NCI-H1105 (cell line): ENCODE data around the gene NCK2.
A peak's percentile ranks its signal among the peaks of the same experiment; 100 is the strongest.

Experiments
- DNase-seq: peaks from one replicate; lab custom pipeline; 2025; lab: John Stamatoyannopoulos, UW

The NCK2 gene

DNA sequence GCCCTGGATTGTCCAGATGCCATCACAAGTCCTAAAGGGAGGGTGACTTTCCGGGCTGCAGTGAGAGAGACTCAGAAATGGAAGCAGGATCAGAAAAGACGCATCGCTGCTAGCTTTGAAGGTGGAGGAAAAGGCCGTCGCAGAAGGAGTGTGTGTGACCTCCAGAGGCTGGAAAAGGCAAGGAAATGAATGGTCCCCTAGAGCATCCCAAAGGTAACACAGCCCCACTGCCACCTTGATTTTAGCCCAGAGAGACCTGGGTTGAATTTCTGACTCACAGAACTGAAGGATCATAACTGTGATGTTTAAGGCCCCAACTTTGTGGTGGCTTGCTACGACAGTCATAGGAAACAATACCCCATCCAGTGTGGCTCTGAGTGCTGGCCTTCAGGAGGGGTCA lies 8.6 kb upstream of the NCK2 start:
- no peak for DNase-seq

DNA sequence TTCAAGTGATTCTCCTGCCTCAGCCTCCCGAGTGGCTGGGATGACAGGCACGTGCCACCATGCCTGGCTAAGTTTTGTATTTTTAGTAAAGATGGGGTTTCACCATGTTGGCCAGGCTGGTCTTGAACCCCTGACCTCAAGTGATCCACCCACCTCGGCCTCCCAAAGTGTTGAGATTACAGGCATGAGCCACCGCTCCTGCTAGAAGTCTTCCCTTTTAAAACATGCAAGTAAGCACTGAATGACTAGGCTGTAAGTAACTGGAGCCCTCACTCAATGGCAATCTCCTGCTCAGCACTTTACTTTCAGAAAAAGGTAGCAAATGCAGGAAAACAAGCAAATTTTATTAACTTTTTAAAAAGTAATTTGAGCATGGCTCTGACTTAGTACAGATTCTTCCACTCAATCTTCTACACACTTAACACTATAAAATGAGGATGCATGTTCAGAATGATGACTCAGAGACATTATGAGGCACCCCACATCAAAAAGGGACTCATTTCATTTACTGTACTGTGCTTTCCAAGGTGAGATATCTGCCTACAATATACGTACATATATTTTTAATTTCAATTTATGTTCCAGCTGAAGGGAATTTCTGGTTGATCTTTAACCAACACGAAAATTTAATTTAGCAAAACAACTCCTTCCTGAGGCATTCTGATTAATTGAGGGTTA lies 6.6 kb upstream of the NCK2 start:
- no peak for DNase-seq

DNA sequence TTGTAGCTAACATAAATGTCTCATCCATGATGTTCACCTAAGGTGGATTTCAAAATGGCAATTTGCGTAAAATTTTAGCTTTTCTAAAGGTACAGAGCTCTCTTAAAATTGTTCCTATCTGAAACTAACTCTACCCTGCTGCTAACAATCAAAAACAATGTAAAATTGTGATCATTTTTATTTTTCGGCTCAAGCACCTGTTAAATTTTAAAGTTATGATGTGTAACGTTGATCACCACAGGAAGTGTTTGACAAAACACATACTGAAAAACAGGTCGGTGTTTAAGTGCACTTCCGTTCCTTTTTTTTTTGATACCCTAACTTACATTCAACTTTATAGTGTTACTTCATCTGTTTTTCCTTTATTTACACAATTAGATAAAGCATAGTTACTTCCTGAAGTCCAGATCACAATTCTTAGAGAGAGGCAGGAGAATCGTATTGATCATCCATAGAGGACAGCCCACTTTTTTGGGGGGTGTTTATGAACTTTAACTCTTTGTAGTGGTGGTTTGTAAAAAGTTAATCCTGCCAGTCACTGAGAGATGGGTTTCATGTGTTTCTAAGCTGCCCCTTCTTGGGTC lies 6.0 kb upstream of the NCK2 start:
- no peak for DNase-seq

DNA sequence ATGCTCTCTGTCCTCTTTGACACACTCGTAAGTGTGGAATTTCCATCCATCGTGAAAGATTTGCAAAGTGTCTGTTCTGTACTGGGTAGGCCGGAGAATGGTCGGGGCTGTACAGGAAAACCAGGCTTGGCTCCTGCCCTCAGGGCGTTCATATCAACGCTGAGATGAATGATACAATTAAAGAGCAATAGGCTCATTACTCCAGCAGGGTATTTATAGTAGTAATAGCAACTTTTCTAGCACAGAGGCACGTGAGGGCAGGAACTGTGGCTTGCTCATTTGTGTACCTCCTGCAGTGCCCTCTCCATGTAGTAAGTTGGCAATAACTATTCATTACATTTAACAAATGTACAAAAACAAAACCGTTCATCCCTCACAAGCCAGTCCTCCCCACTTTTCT lies 5.3 kb upstream of the NCK2 start:
- DNase-seq: no peak

DNA sequence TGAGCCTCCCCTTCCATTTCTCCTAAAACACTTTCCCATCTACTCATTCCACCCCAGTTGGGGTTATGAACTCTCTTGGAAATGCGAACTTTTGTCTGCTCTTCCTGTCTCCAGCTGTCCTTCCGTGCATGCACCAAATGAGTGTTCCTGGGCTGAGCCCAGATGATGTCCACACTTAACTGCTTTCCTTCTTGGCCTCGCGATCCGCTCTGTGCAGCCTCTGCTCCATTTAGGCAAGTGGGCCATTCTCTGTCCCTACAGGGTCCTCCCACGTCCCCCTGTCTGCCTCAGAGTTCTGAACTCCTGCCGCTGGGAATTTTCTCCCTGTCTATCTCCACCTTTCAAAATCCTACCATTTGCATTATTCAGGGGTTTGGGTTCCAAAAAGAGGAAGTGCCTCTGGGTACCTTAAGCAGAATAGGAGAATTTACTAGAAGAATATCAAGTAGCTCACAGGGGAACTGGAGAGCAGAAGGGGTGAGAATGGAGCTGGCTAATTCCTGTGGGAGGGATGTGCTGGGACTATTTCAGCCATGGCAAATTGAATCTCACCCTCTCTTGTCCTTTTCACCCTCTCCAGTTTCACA lies 4.7 kb upstream of the NCK2 start:
- DNase-seq: no peak

DNA sequence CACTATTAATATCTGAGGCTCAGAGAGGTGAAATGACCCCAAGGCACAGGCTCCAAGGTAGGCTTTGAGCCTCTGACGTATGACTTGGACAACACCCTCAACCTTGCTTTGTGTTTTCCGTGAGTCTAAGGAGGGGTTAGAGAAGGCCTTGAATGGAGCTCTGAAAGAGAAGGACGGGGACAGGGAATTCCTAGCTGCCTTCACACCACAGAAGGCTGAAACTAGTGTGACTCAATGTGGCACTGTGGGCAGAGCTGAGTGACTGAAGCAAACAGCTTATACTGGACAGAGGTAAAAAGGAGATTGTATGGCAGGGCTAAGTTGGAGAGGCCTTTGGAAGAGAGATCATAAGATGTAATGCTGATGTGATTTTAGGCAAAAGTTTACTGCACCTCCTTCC lies 3.5 kb upstream of the NCK2 start:
- no peak for DNase-seq

DNA sequence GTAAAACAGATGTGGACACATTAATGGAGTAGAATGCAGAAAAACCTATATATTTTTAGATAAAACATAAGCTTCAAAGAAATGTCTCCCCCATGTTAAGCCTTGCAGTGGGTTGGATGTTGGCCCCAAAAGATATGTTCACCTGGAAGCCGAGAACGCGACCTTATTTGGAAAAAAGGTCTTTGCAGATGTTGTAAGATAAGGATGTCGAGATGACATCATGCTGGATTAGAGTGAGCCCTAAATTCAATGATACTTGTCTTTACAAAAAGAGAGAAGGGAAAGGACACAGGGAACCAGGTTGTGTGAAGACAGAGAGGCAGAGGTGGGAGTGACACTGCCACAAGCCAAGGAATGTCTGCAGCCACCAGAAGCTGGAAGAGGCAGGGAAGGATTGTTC lies 3.1 kb upstream of the NCK2 start:
- no peak for DNase-seq

DNA sequence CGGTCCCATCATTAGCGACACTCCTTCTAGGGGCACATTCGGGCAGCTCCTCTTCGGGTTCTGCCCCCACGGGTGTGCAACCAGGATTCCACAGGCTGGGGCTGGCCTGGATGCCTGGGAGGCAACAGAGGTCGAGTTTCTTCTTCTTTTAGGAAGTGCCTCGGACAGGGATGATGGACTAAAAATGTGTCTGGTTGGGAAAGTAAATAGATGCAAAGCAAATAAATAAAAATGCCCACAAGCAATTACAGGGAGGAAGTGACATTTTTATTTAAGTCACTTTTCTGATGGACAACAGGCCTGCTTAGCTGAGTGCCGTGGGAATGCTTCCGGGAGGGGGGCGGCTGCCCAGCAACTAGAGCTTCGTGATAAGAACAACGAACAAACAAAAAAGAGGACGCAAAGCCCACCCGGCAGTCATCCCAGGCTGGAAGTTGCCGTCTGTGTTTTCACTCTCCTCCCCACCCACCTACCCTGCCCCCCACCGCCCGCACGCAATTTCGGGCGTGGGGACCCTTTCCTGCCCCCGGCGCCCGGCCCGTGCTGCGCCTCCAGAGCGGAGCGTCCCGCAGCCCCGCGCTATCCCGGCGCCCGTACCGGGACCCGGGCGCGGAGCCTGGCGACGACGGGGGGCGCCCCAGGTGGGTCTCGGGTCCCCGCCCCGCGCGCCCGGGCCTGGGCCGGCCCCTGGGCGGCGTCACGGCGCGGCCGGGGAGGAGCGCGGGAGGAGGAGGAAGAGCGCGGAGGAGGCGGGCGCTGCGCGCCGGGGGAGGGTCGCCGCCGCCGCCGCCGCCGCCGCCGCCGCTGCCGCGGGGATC lies 412 bp upstream of the NCK2 start:
- peak; percentile 29 for DNase-seq

DNA sequence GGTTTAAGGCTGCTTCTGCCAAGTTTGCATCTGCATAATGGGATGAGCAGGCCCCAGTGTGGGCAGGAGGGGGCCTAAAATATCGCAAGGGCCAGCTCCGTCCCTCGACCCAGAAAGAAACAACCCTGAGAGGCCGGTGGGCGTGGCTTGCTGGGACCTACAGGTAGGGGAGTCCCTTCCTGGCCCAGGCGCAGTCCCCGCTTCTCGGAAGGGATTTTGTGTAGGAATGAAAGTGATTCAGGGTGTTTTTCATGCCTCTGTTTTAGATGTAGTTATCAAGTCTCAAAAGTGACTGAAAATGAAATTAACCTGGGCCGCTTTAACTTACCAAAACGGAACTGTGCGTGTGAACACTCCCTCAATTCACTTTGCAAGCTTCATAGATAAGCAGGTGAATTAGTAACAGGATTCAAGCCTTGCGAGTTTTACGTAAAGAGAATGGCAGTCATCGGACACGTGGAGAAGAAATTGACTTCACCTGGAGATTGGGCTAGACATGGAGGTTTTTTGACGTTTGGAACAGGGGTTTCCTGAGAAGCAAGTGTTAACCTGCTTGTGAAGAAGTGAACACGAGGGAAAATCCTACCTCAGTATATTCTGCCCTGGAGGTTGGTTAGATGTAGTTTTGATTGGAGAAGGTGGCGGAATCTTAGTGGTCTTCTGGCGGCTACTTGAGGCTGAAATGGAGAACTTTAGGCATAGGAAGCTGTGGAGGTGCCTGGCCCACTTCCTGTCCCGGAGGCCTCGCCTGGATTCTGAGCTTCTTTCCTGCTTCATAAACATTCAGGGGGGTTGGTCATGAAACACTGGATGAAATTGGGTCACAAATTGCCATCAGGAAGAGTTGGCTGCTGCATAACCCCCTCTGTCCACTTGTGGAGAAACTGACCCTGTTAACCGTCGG lies 1.7 kb downstream of the NCK2 start:
- DNase-seq: peak; percentile 22

DNA sequence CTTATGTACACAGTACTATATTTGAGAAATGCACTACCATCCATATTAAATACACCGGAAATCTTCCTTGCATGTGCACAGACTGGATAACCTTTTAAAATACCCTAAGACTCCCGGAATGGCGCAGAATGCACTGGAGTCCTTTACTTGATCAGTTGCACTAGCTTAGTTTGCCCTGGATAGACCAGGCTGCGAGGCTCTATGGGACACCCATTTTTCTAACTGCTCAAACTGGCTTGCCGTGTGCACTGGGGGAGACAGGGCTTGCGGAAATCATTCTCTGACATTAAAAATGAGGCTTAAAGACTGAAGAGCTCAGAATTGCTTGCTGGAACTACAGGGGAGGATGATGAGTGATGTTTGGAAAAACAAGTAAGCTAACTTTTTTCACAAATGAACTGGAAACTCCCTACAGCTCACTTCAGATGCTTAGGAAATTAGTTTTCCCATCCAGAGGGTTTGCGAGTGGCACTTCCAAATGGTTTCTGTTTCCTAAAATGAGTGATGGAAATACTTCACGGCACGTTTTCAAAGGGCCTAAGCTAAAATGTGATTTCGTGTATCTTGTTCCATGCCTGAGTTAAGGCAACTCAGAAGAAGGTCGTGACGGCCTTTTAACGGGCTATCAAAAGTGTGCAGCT lies 2.7 kb downstream of the NCK2 start:
- no peak for DNase-seq

DNA sequence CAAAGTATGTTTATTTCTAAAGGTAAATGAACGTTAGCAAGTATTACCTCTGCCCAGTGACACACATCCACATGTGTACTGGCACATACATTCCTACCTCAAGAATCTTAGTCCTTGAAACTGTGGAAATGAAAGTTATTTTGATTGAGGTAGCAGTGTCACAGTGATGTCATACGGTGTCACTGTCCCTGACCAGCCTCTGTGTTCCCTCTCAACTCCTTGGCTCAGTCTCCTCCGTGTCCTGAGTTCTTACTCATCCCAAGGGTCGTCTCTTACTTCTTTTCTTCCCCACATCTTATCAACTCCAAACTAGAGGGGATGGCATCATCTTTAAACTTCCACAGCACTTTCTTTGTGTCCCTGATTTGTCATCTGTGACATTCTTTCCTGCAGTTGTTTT lies 3.3 kb downstream of the NCK2 start:
- no peak for DNase-seq

DNA sequence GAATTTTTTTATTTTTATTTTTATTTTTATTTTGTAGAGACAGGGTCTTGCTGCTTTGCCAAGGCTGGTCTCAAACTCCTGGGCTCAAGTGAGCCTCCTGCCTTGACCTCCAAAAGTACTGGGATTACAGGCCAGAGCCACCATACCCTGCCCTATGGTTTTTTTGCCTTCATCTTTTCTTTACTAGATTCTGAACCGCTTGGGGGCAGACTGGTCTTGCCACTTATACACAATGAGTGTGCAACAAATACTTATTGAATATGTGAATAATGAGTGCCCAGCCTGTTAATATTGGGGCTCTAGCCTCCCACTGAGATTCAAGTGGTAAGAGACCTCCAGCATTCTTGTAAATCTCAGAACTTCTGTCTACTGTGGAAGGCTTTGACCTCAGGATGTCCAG lies 3.9 kb downstream of the NCK2 start:
- DNase-seq: no peak

DNA sequence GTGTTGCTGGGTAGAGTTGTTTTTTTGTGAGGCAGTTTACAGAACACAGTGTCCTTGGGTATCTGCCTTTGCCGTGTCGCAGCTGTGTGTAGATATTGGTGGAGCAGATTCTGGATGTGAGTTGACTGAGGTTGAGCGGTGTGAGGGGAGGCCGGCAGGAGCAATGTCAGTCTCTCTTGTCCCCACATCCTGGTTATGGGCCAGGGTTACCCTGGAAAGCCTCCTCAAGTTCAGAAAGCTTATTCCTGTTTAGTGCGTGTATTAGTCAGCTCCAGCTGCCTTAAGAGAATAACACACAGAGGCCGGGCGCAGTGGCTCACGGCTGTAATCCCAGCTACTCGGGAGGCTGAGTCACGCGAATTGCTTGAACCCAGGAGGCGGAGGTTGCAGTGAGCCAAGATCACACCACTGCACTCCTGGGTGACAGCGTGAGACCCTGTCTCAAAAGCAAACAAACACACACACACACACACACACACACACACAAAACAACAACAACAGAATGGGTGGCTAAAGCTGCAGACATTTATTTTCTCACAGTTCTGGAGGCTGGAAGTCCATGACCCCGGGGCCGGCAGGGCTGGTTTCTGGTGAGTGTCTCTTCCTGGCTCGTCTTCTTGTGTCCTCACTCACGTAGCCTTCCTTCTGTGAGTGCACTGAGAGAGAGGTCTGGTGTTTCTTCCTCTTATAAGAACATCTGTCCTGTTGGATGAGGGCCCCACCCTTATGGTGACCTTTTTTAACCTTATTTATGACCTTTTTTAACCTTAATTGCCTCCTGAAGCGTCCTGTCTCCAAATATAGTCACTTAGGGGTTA lies 5.1 kb downstream of the NCK2 start:
- DNase-seq: no peak

DNA sequence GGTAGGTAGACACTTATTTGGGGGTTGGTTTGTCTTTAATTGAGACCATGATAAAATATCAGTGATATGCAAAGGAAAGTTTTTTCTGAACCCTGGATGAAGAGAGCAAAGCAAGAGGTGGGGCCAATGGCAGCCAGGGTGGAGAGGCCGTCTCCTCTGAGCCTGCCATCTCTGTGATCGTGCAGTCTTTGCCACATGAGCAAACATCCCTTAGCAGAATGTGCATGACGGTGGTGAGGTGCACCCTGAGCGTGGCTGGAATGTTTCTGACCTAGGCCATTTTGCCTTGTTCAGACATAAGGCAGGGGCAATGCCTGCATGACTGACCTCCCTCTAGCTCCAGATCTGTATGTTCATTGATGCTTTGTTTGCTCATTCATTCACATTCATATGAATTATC lies 6.0 kb downstream of the NCK2 start:
- no peak for DNase-seq

DNA sequence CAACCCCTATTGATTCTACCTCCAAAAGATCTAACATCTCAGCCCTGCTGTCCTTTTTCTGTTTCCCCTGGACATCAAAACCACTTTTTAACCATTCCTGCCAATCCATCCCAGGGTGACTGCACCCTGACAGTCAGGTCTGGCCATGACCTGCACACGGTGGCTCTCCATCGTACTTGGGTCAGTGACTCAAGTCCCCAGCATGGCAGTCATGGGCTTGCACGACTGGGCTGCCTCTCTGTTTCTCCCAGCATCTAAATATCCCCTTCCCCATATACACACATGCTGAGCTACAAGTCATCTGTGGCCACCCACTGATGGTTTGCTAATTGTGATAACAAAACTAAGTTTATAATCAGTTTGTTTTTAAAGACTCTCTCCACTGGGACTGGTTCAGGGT lies 6.6 kb downstream of the NCK2 start:
- no peak for DNase-seq

DNA sequence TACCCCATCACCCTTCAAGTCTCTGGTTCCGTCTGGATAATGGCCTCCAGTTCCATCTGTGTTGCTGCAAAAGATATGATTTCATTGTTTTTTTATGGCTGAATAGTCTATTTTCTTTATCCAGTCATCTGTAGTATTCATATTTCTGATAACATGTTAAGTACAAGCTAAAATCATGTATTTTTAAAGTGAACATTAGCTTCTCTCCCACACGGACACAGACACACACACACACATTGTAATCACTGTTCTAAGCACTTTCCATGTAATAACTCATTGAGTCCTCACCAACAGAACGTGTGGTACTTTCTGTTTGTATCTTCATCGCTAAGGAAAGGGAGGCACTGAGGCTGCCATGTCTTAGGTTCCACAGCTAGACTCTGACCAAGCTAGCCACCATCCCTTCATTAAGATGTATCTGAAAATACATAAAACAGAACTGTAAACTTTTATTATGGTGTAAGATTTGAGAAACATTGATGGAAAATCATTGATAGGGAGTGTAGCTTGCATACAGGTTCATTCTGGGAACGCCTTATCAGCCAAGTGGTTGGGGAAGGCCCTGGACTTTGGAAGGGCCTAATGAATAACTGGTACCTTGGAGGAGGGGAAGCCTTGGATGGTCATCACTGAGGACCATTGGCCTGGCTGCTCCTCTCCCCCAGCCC lies 8.1 kb downstream of the NCK2 start:
- DNase-seq: no peak

DNA sequence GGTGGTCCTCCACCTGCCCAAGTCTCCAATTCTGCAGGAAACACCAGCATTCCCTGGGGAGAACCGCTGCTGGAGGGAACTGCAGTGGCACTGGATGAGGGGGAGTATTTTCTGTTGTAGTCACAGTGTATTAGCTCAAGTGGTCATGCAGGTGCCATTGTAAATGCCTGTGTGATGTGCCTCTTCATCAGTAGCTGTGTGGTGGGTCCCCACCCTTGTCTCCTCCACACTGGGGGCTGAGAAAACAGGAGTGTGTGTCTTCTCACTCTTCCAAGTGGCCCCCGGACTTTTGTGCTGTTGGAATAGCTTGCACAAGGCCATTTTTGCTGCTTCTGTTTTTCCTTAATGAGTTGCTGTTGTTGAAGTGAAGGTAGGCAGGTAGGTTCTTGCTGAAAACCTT lies 8.7 kb downstream of the NCK2 start:
- DNase-seq: no peak

DNA sequence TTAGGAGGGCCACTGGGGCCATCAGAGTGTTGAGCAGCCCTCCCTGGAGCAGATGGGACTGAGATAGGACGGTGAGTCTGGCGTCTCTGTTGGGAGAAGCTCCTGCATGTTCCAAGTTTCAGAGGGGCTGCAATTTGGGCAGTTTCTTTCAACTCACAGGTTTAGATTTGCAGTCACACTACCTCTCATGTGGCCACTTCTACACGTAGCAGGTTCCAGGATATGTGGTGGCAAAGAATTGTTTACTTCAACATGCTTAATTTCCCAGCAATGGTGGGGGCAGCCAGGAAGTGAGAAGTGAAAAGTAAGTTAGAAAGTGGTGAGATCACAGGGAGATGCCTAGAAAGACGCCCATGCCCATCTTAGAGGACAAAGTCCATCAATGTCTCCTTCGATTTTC lies 9.3 kb downstream of the NCK2 start:
- DNase-seq: no peak

DNA sequence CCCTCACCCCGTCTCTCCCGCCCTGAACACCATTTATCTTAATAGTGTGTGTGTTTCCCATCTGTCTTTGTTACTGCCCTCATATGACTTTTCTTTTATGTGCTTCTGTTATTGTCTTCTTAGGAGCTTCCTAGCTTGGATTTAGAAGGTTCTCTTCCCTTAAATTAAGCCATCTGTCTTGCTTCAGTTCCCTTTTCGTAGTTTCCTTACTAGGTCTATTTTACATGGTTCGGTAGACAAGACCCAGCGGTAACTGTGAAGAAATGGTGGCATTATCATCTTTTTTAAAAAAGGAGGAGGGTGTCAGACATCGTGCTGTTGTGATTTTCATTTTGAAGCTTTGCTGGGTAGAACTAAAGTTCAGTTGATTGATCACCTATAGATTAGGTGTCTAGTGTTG lies 10.3 kb downstream of the NCK2 start:
- no peak for DNase-seq

DNA sequence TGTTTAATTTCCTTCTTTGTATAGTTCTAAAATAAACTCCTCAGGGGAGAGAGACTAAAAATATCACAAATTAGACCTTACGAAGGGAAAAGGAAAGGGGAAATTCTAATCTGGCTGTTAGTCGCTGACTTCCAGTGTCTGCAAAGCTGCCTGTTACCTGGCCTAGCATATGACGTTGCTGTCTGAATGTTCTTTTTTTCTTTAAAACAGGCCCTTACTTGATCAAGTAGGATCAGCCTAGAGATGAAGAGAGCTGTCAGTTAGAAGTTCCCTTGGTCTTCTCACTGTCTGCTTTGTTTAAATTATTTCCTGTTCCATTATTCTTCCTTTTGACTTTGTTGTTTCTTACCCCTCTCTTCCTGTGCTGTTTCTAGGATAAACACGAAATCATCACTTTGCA lies 11.2 kb downstream of the NCK2 start:
- DNase-seq: no peak
